GM10248 (cell line): ENCODE data around the gene MYO3A.

Source experiments
- CTCF ChIA-PET: fragments of 300-600 bp; sonication (Branson Sonifier 250); formaldehyde crosslinking; extraction: SDS; loops from one replicate; lab custom pipeline; 2021; ENCODE audit warnings: antibody characterized with exemption; lab: Yijun Ruan, JAX
- POLR2A ChIA-PET: fragments of 350-650 bp; sonication (Branson Sonifier 250); formaldehyde crosslinking; extraction: SDS; loops from one replicate; lab custom pipeline; 2020; ENCODE audit warnings: antibody characterized with exemption; lab: Yijun Ruan, JAX
- DNase-seq: peaks from one replicate; pipeline ENCODE4 v3.0.0; 2012; ENCODE audit errors: extremely low spot score
- TF ChIP-seq, protein P1 (sequence below): IDR thresholded peaks from 2 replicates; pipeline ENCODE4 v1.5.1; 2012; ENCODE audit warnings: mild to moderate bottlenecking, low read depth; ENCODE audit errors: extremely low read depth, missing control alignments, control extremely low read depth

MYO3A gene

DNA sequence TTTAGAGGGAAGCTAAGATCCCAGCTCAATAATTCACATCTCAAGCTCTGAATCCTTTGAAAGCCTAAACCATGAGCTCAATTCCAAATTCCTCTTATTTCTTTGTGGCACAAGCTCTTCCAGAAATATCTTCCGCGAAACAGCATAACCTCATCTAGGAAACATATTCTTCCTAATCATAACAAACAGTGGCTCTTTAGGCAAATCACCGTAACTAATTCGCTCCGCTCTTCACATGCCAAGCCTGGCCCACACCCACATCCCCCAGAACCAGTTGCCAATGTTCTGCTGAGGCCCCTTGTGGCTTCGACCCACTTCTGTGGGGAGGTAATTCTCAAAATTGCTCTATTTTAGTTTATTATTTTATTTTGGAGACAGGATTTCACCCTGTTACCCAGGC, 301.7 kb downstream of the MYO3A start:
- POLR2A ChIA-PET, result no interaction called here
- CTCF ChIA-PET, result interaction anchor here (2.0 kb wide), 1 partner anchor 8 kb away, joined by 4 read pairs; no protein-coding TSS in a partner anchor
- DNase-seq, result no peak
- TF ChIP-seq, protein P1, sequence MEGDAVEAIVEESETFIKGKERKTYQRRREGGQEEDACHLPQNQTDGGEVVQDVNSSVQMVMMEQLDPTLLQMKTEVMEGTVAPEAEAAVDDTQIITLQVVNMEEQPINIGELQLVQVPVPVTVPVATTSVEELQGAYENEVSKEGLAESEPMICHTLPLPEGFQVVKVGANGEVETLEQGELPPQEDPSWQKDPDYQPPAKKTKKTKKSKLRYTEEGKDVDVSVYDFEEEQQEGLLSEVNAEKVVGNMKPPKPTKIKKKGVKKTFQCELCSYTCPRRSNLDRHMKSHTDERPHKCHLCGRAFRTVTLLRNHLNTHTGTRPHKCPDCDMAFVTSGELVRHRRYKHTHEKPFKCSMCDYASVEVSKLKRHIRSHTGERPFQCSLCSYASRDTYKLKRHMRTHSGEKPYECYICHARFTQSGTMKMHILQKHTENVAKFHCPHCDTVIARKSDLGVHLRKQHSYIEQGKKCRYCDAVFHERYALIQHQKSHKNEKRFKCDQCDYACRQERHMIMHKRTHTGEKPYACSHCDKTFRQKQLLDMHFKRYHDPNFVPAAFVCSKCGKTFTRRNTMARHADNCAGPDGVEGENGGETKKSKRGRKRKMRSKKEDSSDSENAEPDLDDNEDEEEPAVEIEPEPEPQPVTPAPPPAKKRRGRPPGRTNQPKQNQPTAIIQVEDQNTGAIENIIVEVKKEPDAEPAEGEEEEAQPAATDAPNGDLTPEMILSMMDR, result no peak

DNA sequence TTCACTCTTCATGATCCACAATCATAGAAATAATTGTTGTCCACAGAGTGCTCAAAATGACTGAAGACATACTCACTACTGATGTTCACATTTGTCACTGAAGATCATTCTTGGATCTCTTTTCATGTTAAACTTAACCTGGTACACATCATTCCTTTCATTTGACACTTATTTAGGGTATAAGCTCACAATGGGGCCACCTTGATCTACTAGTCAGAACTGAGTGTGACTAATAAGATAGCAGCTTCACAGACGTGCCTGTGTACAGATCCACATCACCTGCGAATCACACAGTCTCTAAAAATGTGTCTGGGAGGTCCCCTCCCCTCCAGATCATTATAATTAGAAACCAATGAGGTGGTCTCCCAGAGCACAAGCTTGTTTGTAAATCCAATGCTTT, 304.3 kb downstream of the MYO3A start:
- TF ChIP-seq, protein P1, result no peak
- no peak for DNase-seq
- POLR2A ChIA-PET, result no interaction called here
- CTCF ChIA-PET, result interaction anchor here (0.9 to 2.5 kb wide), 3 partner anchors 10 to 12 kb away, joined by 3 to 9 read pairs (median 9); no protein-coding TSS in a partner anchor

DNA sequence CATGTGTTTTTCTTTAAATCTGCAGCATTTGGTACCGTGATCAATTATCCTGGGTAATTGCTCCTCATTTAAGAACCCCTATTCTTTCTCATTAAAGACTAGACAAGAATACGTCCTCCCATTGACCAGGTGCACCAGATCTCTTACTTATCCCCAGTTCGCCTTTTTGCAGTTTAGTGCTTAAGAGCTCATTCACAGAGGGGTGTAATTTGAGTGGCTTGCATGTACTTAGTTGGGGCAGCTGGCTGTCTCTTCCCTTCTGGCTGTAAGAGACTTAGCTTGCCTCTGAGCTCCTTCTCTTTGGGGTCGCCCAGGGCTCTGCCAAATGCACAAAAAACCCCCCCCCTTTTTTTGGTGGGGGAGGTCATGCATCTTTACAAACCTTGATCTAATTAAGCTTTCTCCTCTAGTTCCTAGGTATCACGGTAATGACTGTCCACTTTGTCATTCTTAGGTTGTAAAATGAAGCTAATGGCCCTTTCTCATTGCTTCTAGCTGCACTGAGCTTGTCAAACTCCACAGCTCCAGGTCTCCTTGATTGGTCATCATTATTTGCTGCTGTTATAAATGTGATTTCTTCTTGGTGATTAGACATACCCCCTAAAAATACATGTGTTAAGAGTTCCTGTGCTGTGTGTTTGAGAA, 308.8 kb downstream of the MYO3A start:
- ChIA-PET CTCF (interaction anchor here (0.8 to 2.0 kb wide), 5 partner anchors 9 to 73 kb away, joined by 3 to 6 read pairs (median 4); no protein-coding TSS in a partner anchor), POLR2A (no interaction called here)
- DNase-seq, result no peak

DNA sequence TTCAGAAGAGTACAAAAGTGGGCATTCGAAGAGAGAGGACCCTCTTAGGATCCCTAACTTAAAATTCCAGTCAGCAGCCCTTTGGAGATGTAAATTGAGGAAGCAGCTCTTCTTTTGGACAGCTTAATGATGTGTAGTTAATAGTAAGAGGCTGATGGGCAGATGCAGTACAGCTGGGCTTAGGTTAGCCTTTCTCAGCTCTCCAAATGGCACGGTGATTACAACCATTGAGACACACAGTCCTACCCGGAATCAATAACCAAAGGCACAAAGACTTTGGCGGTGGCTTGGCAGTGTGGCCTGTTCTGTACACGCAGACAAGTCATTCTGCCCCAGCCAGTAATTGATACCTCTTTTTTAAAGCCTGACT, 309.3 kb downstream of the MYO3A start:
- ChIA-PET CTCF (interaction anchor here (0.8 to 2.0 kb wide), 5 partner anchors 8 to 73 kb away, joined by 3 to 6 read pairs (median 4); no protein-coding TSS in a partner anchor), POLR2A (no interaction called here)
- TF ChIP-seq, protein P1, result no peak
- no peak for DNase-seq

More for the DNA sequence above, 308.8 kb downstream of the MYO3A start:
- TF ChIP-seq, protein P1, result no peak

DNA sequence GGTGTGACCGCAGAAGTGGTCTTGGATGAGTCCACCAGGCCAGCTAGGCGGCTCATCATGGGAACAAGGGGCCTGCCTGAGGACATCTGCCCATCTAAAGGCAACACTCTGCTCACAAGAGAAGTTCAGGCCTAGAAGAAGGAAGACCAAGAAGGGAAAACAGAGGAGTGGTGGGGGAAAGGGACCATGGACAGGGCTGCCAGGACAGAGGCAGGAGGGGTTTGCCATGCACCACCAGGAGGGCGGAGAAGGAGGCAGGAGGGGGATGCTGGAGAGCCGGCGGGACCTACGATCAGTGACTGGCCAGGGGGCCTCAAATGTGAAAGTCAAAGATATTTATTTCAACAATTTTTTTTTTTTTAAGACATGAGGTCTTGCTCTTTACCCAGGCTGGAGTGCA, 315.7 kb downstream of the MYO3A start:
- ChIA-PET POLR2A (no interaction called here), CTCF (interaction anchor here (0.8 to 1.3 kb wide), 3 partner anchors 10 to 16 kb away, joined by 3 read pairs; no protein-coding TSS in a partner anchor)
- no peak for DNase-seq
- TF ChIP-seq, protein P1, result no peak

DNA sequence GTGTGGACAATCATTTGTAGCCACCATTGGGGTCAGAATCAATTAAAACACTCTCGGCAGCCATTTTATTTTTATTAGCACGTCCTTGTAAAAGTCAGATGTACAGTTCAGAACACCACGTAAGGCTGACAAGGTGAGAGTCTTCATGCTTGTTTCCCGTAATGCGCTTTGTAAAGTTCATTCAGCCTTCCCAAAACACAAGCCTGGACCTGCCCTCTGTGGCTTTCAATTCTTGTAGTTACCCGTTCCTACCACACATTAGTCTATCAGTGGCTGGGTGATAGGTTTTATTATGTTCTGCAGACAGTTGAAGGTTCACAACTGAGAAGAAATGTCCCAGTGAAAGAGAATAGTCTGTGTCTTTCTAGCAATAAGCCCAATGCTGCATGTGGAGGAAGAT, 317.9 kb downstream of the MYO3A start:
- CTCF ChIA-PET, result interaction anchor here (0.9 to 1.2 kb wide), 2 partner anchors 9 to 17 kb away, joined by 3 to 4 read pairs; no protein-coding TSS in a partner anchor
- DNase-seq, result no peak
- TF ChIP-seq, protein P1, result no peak
- POLR2A ChIA-PET, result no interaction called here
